Measurements from ENCODE around the gene WHRN. TPM values are rescaled to one million over a fixed set of nuclear protein-coding genes. Genes with fewer than 3 reads are reported as not detected.

Gene WHRN
- total and polyA plus RNA-seq, 2 experiments from 2014 or later = 8.3 to 8.9 TPM

DNA sequence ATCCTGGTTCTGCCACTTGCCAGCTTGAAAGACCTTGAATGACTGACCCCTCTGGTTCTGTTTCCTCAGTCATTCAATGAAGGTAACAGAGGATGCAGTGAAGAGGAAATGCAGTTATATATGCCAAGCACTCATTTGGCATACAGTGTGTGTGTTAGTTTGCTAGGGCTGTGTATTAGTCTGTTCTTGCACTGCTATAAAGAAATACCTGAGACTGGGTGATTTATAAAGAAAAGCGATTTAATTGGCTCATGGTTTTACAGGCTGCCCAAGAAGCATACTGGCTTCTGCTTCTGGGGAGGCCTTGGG is 8.6 kb upstream of the WHRN start:
- no peaks in the 10 kb centered on the region for H3K79me2 ChIP-seq (replicated peaks; ENCODE audit: insufficient read depth)
- no peaks in the 10 kb centered on the region for H3K36me3 ChIP-seq (ENCODE audit: insufficient read depth)
- Mint-ChIP-seq H3K4me3 (no peak overlapping the region), H3K9me3 (no peaks in the 10 kb centered on the region), H3K27me3 (ENCODE audit: insufficient read depth, low read depth, poor library complexity) (peaks cover 5% of the 10 kb centered on the region), H3K27ac (no peak overlapping the region), H3K36me3 (ENCODE audit: low read depth) (no peaks in the 10 kb centered on the region), H3K4me1 (peaks cover 7% of the 10 kb centered on the region; the same call in 2 of the 3 replicates)
- DNase-seq (ENCODE audit: low spot score) (no peak), ATAC-seq (no peak)
- no peak overlapping the region for H3K27ac ChIP-seq (ENCODE audit: low read depth)
- H3K9me2 ChIP-seq (ENCODE audit: insufficient read depth) = no peaks in the 10 kb centered on the region
- H3F3A ChIP-seq (replicated peaks; ENCODE audit: low read depth) = no peaks in the 10 kb centered on the region
- no peaks in the 10 kb centered on the region for H3K27me3 ChIP-seq (ENCODE audit: insufficient read depth)
- no peak overlapping the region for H3K4me3 ChIP-seq
- no peak overlapping the region for H3K4me2 ChIP-seq
- no peaks in the 10 kb centered on the region for H4K20me1 ChIP-seq (replicated peaks; ENCODE audit: insufficient read depth)
- no peak overlapping the region for H2AFZ ChIP-seq
- 0 out of 2 replicates have a peak, but pooled peaks cover 6% of the 10 kb centered on the region for H3K4me1 ChIP-seq (ENCODE audit: insufficient read depth)
- TF ChIP-seq, protein P1, sequence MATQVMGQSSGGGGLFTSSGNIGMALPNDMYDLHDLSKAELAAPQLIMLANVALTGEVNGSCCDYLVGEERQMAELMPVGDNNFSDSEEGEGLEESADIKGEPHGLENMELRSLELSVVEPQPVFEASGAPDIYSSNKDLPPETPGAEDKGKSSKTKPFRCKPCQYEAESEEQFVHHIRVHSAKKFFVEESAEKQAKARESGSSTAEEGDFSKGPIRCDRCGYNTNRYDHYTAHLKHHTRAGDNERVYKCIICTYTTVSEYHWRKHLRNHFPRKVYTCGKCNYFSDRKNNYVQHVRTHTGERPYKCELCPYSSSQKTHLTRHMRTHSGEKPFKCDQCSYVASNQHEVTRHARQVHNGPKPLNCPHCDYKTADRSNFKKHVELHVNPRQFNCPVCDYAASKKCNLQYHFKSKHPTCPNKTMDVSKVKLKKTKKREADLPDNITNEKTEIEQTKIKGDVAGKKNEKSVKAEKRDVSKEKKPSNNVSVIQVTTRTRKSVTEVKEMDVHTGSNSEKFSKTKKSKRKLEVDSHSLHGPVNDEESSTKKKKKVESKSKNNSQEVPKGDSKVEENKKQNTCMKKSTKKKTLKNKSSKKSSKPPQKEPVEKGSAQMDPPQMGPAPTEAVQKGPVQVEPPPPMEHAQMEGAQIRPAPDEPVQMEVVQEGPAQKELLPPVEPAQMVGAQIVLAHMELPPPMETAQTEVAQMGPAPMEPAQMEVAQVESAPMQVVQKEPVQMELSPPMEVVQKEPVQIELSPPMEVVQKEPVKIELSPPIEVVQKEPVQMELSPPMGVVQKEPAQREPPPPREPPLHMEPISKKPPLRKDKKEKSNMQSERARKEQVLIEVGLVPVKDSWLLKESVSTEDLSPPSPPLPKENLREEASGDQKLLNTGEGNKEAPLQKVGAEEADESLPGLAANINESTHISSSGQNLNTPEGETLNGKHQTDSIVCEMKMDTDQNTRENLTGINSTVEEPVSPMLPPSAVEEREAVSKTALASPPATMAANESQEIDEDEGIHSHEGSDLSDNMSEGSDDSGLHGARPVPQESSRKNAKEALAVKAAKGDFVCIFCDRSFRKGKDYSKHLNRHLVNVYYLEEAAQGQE (IDR thresholded peaks at IDR 0.05; ENCODE audit: unreplicated experiment) = no peak
- TF ChIP-seq, protein P2, sequence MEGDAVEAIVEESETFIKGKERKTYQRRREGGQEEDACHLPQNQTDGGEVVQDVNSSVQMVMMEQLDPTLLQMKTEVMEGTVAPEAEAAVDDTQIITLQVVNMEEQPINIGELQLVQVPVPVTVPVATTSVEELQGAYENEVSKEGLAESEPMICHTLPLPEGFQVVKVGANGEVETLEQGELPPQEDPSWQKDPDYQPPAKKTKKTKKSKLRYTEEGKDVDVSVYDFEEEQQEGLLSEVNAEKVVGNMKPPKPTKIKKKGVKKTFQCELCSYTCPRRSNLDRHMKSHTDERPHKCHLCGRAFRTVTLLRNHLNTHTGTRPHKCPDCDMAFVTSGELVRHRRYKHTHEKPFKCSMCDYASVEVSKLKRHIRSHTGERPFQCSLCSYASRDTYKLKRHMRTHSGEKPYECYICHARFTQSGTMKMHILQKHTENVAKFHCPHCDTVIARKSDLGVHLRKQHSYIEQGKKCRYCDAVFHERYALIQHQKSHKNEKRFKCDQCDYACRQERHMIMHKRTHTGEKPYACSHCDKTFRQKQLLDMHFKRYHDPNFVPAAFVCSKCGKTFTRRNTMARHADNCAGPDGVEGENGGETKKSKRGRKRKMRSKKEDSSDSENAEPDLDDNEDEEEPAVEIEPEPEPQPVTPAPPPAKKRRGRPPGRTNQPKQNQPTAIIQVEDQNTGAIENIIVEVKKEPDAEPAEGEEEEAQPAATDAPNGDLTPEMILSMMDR (conservative IDR thresholded peaks at IDR 0.05; ENCODE audit: low read depth in 2 of 2) = no peak
- TF ChIP-seq, protein P3, sequence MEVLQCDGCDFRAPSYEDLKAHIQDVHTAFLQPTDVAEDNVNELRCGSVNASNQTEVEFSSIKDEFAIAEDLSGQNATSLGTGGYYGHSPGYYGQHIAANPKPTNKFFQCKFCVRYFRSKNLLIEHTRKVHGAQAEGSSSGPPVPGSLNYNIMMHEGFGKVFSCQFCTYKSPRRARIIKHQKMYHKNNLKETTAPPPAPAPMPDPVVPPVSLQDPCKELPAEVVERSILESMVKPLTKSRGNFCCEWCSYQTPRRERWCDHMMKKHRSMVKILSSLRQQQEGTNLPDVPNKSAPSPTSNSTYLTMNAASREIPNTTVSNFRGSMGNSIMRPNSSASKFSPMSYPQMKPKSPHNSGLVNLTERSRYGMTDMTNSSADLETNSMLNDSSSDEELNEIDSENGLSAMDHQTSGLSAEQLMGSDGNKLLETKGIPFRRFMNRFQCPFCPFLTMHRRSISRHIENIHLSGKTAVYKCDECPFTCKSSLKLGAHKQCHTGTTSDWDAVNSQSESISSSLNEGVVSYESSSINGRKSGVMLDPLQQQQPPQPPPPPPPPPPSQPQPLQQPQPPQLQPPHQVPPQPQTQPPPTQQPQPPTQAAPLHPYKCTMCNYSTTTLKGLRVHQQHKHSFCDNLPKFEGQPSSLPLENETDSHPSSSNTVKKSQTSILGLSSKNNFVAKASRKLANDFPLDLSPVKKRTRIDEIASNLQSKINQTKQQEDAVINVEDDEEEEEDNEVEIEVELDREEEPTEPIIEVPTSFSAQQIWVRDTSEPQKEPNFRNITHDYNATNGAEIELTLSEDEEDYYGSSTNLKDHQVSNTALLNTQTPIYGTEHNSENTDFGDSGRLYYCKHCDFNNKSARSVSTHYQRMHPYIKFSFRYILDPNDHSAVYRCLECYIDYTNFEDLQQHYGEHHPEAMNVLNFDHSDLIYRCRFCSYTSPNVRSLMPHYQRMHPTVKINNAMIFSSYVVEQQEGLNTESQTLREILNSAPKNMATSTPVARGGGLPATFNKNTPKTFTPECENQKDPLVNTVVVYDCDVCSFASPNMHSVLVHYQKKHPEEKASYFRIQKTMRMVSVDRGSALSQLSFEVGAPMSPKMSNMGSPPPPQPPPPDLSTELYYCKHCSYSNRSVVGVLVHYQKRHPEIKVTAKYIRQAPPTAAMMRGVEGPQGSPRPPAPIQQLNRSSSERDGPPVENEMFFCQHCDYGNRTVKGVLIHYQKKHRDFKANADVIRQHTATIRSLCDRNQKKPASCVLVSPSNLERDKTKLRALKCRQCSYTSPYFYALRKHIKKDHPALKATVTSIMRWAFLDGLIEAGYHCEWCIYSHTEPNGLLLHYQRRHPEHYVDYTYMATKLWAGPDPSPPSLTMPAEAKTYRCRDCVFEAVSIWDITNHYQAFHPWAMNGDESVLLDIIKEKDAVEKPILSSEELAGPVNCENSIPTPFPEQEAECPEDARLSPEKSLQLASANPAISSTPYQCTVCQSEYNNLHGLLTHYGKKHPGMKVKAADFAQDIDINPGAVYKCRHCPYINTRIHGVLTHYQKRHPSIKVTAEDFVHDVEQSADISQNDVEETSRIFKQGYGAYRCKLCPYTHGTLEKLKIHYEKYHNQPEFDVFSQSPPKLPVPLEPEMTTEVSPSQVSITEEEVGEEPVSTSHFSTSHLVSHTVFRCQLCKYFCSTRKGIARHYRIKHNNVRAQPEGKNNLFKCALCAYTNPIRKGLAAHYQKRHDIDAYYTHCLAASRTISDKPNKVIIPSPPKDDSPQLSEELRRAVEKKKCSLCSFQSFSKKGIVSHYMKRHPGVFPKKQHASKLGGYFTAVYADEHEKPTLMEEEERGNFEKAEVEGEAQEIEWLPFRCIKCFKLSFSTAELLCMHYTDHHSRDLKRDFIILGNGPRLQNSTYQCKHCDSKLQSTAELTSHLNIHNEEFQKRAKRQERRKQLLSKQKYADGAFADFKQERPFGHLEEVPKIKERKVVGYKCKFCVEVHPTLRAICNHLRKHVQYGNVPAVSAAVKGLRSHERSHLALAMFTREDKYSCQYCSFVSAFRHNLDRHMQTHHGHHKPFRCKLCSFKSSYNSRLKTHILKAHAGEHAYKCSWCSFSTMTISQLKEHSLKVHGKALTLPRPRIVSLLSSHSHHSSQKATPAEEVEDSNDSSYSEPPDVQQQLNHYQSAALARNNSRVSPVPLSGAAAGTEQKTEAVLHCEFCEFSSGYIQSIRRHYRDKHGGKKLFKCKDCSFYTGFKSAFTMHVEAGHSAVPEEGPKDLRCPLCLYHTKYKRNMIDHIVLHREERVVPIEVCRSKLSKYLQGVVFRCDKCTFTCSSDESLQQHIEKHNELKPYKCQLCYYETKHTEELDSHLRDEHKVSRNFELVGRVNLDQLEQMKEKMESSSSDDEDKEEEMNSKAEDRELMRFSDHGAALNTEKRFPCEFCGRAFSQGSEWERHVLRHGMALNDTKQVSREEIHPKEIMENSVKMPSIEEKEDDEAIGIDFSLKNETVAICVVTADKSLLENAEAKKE (CRISPR knock-in tag; IDR thresholded peaks at IDR 0.05) = no peak
- TF ChIP-seq STAT1 (IDR thresholded peaks at IDR 0.05; ENCODE audit: unreplicated experiment) (no peak), EZH2 (IDR thresholded peaks at IDR 0.05; ENCODE audit: low read depth, unreplicated experiment) (no peak), POLR2AphosphoS5 (IDR thresholded peaks at IDR 0.05; ENCODE audit: low read depth) (no peak), ZNF114 (CRISPR knock-in tag; IDR thresholded peaks at IDR 0.05) (no peak), ZNF331 (CRISPR knock-in tag; IDR thresholded peaks at IDR 0.05; ENCODE audit: low read depth) (no peak), CREB1 (CRISPR knock-in tag; IDR thresholded peaks at IDR 0.05; ENCODE audit: low read depth) (no peak), NANOG (IDR thresholded peaks at IDR 0.05; ENCODE audit: borderline replicate concordance) (no peak), EZH2phosphoT487 (IDR thresholded peaks at IDR 0.05; ENCODE audit: unreplicated experiment) (no peak), JUNB (IDR thresholded peaks at IDR 0.05; ENCODE audit: unreplicated experiment) (no peak)
- TF ChIP-seq, protein P4, sequence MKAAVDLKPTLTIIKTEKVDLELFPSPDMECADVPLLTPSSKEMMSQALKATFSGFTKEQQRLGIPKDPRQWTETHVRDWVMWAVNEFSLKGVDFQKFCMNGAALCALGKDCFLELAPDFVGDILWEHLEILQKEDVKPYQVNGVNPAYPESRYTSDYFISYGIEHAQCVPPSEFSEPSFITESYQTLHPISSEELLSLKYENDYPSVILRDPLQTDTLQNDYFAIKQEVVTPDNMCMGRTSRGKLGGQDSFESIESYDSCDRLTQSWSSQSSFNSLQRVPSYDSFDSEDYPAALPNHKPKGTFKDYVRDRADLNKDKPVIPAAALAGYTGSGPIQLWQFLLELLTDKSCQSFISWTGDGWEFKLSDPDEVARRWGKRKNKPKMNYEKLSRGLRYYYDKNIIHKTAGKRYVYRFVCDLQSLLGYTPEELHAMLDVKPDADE (IDR thresholded peaks at IDR 0.05) = no peak

Data from GM23338 (cell line).